HepG2 (cell line): ENCODE data around the gene OR10A6. TPM values are rescaled to one million over a fixed set of nuclear protein-coding genes. Genes with fewer than 3 reads are reported as not detected.

ENCODE experiments used
- AKAP8 ChIP-seq: sonication (generic); formaldehyde crosslinking; IDR thresholded peaks from 2 replicates; pipeline ENCODE4 v1.5.1; 2020; ENCODE audit warnings: mild to moderate bottlenecking, missing genetic modification reagents
- CHD2 ChIP-seq: IDR thresholded peaks from 2 replicates; pipeline ENCODE4 v1.6.1; 2011; ENCODE audit warnings: low read depth, low read length, improper control_type of control experiment
- NR3C1 ChIP-seq: sonication (generic); formaldehyde crosslinking; IDR thresholded peaks from 2 replicates; pipeline ENCODE4 v1.4.0; 2020; ENCODE audit warnings: missing genetic modification reagents
- TARDBP ChIP-seq: sonication (generic); formaldehyde crosslinking; IDR thresholded peaks from 2 replicates; pipeline ENCODE4 v1.8.0; 2022; ENCODE audit warnings: mild to moderate bottlenecking, missing genetic modification reagents
- TRIM24 ChIP-seq: sonication (generic); formaldehyde crosslinking; IDR thresholded peaks from 2 replicates; pipeline ENCODE4 v1.8.0; 2022; ENCODE audit warnings: mild to moderate bottlenecking, missing genetic modification reagents
- ZFP82 ChIP-seq: sonication (generic); formaldehyde crosslinking; IDR thresholded peaks from 2 replicates; pipeline ENCODE4 v1.5.1; 2020; ENCODE audit warnings: mild to moderate bottlenecking, missing genetic modification reagents, borderline replicate concordance
- ZNF629 ChIP-seq: sonication (generic); formaldehyde crosslinking; conservative IDR thresholded peaks from 2 replicates; pipeline ENCODE4 v1.5.0; 2020; ENCODE audit warnings: missing genetic modification reagents
- polyA plus RNA-seq, 8 experiments: library from polyadenylated mRNA; depleted of rRNA in 3 of 8; stranded (reverse) in 7 of 8; unstranded in 1 of 8; fragments of >200 nt; fragmentation: Illumina TruSeq in 4 of 8; extraction: Trizol in 4 of 8; gene quantifications; 2 replicates each; pipeline versions ENCODE4 v1.2.1 to v1.2.3, GENCODE V29; 2011 to 2016; ENCODE audit warnings: low read depth in 4 of 8, missing spikeins in 1 of 8, mixed read lengths in 1 of 8; ENCODE audit not compliant: insufficient read depth in 1 of 8
- total RNA-seq, 5 experiments: library from RNA; depleted of rRNA; stranded (reverse); fragments of >200 nt; fragmentation: Illumina TruSeq; extraction: Trizol; gene quantifications; 2 replicates each; pipeline ENCODE4 v1.2.3, GENCODE V29; 2016; ENCODE audit warnings: low read depth in 1 of 5
- TF ChIP-seq, protein P1 (sequence below), 2 experiments: sonication (generic) in 1 of 2; formaldehyde crosslinking in 1 of 2; IDR thresholded peaks; 2 replicates each; pipeline versions ENCODE4 v1.5.1 to v1.6.1; 2011 to 2020; ENCODE audit warnings: borderline replicate concordance in 1 of 2, low read depth in 1 of 2, low read length in 1 of 2, mild to moderate bottlenecking in 1 of 2, missing genetic modification reagents in 1 of 2, moderate library complexity in 1 of 2
- TF ChIP-seq, protein P2 (sequence below): sonication (generic); formaldehyde crosslinking; IDR thresholded peaks from 2 replicates; pipeline ENCODE4 v1.4.0; 2020; ENCODE audit warnings: missing genetic modification reagents, borderline replicate concordance
- TF ChIP-seq, protein P3 (sequence below): sonication (generic); formaldehyde crosslinking; IDR thresholded peaks from 2 replicates; pipeline ENCODE4 v1.4.0; 2020; ENCODE audit warnings: mild to moderate bottlenecking, missing genetic modification reagents

Gene OR10A6
- total and polyA plus RNA-seq, 2 of the 13 experiments (the other 11 are each of a cell fraction or from before 2014, with no cell fraction given): not detected

DNA sequence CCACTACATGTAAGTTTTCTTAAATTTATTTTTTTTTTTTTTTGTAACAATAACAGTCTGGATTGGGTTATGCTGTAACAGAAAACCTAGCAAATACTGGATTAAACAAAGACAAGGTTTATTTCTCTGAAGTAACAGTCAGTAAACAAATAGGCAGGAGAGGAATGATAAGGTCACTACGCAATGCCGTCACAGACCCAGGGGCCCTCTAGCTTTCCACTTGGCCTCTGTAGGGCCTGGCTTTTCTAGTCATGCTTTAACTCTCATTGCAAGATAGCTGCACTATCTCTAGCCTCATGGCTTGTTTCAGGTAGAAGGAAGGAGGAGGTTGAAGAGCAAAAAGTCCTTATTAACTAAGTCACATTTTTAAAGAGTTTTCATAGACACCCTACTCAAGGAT lies 6.5 kb downstream of the OR10A6 start (continued):
- TF ChIP-seq, protein P1, sequence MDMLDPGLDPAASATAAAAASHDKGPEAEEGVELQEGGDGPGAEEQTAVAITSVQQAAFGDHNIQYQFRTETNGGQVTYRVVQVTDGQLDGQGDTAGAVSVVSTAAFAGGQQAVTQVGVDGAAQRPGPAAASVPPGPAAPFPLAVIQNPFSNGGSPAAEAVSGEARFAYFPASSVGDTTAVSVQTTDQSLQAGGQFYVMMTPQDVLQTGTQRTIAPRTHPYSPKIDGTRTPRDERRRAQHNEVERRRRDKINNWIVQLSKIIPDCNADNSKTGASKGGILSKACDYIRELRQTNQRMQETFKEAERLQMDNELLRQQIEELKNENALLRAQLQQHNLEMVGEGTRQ (IDR thresholded peaks at IDR 0.05; ENCODE audit: low read depth, low read length): no peak
- TF ChIP-seq, protein P1 (CRISPR knock-in tag; IDR thresholded peaks at IDR 0.05; ENCODE audit: borderline replicate concordance): no peak
- no peak for TF ChIP-seq ZFP82 (CRISPR knock-in tag)
- TF ChIP-seq CHD2: no peak
- TF ChIP-seq, protein P2, sequence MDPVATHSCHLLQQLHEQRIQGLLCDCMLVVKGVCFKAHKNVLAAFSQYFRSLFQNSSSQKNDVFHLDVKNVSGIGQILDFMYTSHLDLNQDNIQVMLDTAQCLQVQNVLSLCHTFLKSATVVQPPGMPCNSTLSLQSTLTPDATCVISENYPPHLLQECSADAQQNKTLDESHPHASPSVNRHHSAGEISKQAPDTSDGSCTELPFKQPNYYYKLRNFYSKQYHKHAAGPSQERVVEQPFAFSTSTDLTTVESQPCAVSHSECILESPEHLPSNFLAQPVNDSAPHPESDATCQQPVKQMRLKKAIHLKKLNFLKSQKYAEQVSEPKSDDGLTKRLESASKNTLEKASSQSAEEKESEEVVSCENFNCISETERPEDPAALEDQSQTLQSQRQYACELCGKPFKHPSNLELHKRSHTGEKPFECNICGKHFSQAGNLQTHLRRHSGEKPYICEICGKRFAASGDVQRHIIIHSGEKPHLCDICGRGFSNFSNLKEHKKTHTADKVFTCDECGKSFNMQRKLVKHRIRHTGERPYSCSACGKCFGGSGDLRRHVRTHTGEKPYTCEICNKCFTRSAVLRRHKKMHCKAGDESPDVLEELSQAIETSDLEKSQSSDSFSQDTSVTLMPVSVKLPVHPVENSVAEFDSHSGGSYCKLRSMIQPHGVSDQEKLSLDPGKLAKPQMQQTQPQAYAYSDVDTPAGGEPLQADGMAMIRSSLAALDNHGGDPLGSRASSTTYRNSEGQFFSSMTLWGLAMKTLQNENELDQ: no peak
- TF ChIP-seq TRIM24 (CRISPR knock-in tag): no peak
- TF ChIP-seq TARDBP (CRISPR knock-in tag): no peak
- TF ChIP-seq NR3C1 (CRISPR knock-in tag): no peak
- no peak for TF ChIP-seq ZNF629 (CRISPR knock-in tag)
- TF ChIP-seq, protein P3, sequence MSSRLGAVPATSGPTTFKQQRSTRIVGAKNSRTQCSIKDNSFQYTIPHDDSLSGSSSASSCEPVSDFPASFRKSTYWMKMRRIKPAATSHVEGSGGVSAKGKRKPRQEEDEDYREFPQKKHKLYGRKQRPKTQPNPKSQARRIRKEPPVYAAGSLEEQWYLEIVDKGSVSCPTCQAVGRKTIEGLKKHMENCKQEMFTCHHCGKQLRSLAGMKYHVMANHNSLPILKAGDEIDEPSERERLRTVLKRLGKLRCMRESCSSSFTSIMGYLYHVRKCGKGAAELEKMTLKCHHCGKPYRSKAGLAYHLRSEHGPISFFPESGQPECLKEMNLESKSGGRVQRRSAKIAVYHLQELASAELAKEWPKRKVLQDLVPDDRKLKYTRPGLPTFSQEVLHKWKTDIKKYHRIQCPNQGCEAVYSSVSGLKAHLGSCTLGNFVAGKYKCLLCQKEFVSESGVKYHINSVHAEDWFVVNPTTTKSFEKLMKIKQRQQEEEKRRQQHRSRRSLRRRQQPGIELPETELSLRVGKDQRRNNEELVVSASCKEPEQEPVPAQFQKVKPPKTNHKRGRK (CRISPR knock-in tag): no peak
- TF ChIP-seq AKAP8 (CRISPR knock-in tag): no peak
